BJ (cell line): Measurements from ENCODE around the gene GNG2. TPM values are rescaled to one million over a fixed set of nuclear protein-coding genes. Genes with fewer than 3 reads are reported as not detected.

Experiments
- CTCF ChIA-PET: fragments of 350-600 bp; formaldehyde crosslinking; extraction: SDS; loops from one replicate; lab custom pipeline; 2021; ENCODE audit warnings: antibody characterized with exemption, inconsistent platforms; lab: Yijun Ruan, JAX
- POLR2A ChIA-PET: fragments of 300-600 bp; sonication (Branson Sonifier 250); formaldehyde crosslinking; extraction: SDS; loops from one replicate; lab custom pipeline; 2021; ENCODE audit warnings: antibody characterized with exemption; lab: Charles Lee
- DNase-seq: peaks from one replicate; pipeline ENCODE4 v3.0.0-alpha.2; 2011; ENCODE audit warnings: low read depth
- H3K27me3 ChIP-seq: 2 replicates; pipeline ENCODE4 v1.6.0; 2011; ENCODE audit warnings: low read length; ENCODE audit not compliant: control insufficient read depth, insufficient read depth
- H3K36me3 ChIP-seq: 2 replicates; pipeline ENCODE4 v1.5.1; 2011; ENCODE audit warnings: low read length; ENCODE audit not compliant: control insufficient read depth, insufficient read depth
- H3K4me3 ChIP-seq: 2 replicates; pipeline ENCODE4 v1.5.1; 2011; ENCODE audit warnings: low read depth, mild to moderate bottlenecking, control low read depth, low read length
- CTCF ChIP-seq: IDR thresholded peaks from 2 replicates; pipeline ENCODE4 v1.5.1; 2011; ENCODE audit warnings: low read depth, mild to moderate bottlenecking, control low read depth, inconsistent platforms, low read length, moderate library complexity; ENCODE audit not compliant: insufficient read depth
- polyA plus RNA-seq: library from polyadenylated mRNA; depleted of rRNA; stranded (reverse); fragments of >200 nt; gene quantifications from 2 replicates; pipeline ENCODE4 v1.2.3, GENCODE V29; 2011; rRNA removed

The GNG2 gene
- polyA plus RNA-seq, 1 experiment, result 4.5 TPM

- DNase-seq, result no peak
- peaks cover 34% of the 10 kb centered on the region for H3K36me3 ChIP-seq
- H3K27me3 ChIP-seq, result no peaks in the 10 kb centered on the region
- CTCF ChIA-PET, result interaction anchor here (1.0 to 2.5 kb wide), 6 partner anchors 10 to 117 kb away, joined by 3 to 10 read pairs (median 5); no protein-coding TSS in a partner anchor
- no peak for TF ChIP-seq CTCF
- H3K4me3 ChIP-seq, result no peak overlapping the region
- POLR2A ChIA-PET, result interaction anchor here (0.6 kb wide), 1 partner anchor 18 kb away, joined by 3 read pairs; no protein-coding TSS in a partner anchor
Observed at GRCh38 chr14:52014601-52015267, 154.3 kb downstream of the GNG2 start.

- POLR2A ChIA-PET, result no interaction called here
- CTCF ChIA-PET, result interaction anchor here (1.2 to 2.5 kb wide), 6 partner anchors 9 to 116 kb away, joined by 3 to 10 read pairs (median 4); no protein-coding TSS in a partner anchor
- H3K36me3 ChIP-seq, result peaks cover 34% of the 10 kb centered on the region
- peak; percentile 53 for TF ChIP-seq CTCF
- H3K4me3 ChIP-seq, result no peak overlapping the region
- DNase-seq, result no peak
- H3K27me3 ChIP-seq, result no peaks in the 10 kb centered on the region
Observed at GRCh38 chr14:52015411-52016030, 155.1 kb downstream of the GNG2 start.

- TF ChIP-seq CTCF, result no peak
- H3K4me3 ChIP-seq, result no peak overlapping the region
- CTCF ChIA-PET, result interaction anchor here (0.9 kb wide), 1 partner anchor 25 kb away, joined by 3 read pairs; no protein-coding TSS in a partner anchor
- no peaks in the 10 kb centered on the region for H3K27me3 ChIP-seq
- POLR2A ChIA-PET, result no interaction called here
- no peak for DNase-seq
- peaks cover 25% of the 10 kb centered on the region for H3K36me3 ChIP-seq
Observed at GRCh38 chr14:52018252-52018651, 157.8 kb downstream of the GNG2 start.

GRCh38 chr14:52018970-52019369 is 158.6 kb downstream of the GNG2 start:
- no peak for DNase-seq
- POLR2A ChIA-PET, result no interaction called here
- Histone ChIP-seq H3K4me3 (no peak overlapping the region), H3K36me3 (peaks cover 22% of the 10 kb centered on the region), H3K27me3 (no peaks in the 10 kb centered on the region)
- TF ChIP-seq CTCF, result no peak
- CTCF ChIA-PET, result no interaction called here

Other genes starting within 250 kb of the GNG2 start
- 507 and 540 TPM in 2 replicates for gene FRMD6, start 208.7 kb upstream of the GNG2 start, polyA plus RNA-seq
- gene RTRAF, start 128.9 kb downstream of the GNG2 start, polyA plus RNA-seq, result 205 and 348 TPM in 2 replicates
- 253 and 279 TPM in 2 replicates for gene NID2, start 208.4 kb downstream of the GNG2 start, polyA plus RNA-seq